Stimulated activated CD4-positive, alpha-beta T cell treated with anti-CD3 and anti-CD28 coated beads, Interleukin-15, amount 100 ng/mL, for 1 hour (primary cell): ENCODE results near the gene ACTMAP.

Source experiments
- DNase-seq, 2 donors: peaks; one replicate each; pipeline ENCODE4 v3.0.0-alpha.2; 2020; ENCODE audit warnings: low read depth in 1 of 2, low spot score in 1 of 2

Gene ACTMAP

DNA sequence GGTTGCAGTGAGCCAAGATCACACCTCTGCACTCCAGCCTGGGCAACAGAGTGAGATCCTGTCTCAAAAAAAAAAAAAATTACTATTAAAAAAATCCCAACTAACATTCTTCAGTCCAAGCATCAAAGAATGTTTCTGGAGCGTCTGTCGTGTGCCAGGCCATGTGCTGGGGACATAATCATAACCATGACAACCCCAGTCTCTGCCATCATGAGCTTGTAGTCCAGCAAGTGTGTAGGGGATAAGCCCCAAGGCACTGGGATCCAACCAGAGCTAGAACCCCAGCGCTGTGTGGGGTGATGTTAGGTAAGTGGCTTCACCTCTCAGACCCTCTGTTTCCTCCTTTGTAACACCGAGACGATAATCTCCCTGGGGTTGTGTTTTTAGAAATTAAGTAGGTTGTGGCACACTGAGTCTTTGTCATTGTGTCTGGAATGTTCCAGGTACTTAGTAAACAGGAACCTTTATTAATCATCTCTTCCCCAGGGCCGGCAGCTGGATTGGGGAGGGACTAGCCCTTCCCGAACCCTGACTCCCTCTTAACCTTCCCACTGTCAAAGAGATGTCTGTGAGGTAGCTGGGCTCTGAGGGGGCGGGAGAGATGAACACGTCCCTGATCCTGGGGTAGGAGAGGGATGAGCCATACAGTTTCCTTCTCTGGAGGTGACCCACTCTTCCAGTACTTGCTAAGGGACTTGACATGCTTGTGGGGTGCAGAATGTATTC lies 28.2 kb downstream of the ACTMAP start:
- no peak for DNase-seq

GRCh38 chr19:40721140-40721486 lies 29.2 kb downstream of the ACTMAP start:
- DNase-seq = no peak

DNA sequence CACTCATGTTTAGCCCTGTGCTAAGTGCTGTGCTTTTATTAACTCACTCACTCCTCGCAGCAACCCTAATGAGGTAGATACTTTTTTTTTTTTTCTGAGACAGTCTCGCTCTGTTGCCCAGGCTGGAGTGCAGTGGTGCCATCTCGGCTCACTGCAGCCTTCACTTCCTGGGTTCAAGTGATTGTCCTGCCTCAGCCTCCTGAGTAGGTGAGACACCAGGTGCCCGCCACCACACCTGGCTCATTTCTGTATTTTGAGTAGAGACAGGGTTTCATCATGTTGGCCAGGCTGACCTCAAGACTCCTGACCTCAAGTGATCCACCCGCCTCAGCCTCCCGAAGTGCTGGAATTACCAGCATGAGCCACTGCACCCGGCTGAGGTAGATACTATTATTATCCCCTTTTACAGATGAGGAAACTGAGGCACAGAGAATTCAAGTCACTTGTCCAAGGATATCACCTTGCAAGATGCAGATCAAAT lies 30.8 kb downstream of the ACTMAP start:
- no peak for DNase-seq

- DNase-seq = no peak
Measured at GRCh38 chr19:40718774-40719391, 31.4 kb downstream of the ACTMAP start.

DNA sequence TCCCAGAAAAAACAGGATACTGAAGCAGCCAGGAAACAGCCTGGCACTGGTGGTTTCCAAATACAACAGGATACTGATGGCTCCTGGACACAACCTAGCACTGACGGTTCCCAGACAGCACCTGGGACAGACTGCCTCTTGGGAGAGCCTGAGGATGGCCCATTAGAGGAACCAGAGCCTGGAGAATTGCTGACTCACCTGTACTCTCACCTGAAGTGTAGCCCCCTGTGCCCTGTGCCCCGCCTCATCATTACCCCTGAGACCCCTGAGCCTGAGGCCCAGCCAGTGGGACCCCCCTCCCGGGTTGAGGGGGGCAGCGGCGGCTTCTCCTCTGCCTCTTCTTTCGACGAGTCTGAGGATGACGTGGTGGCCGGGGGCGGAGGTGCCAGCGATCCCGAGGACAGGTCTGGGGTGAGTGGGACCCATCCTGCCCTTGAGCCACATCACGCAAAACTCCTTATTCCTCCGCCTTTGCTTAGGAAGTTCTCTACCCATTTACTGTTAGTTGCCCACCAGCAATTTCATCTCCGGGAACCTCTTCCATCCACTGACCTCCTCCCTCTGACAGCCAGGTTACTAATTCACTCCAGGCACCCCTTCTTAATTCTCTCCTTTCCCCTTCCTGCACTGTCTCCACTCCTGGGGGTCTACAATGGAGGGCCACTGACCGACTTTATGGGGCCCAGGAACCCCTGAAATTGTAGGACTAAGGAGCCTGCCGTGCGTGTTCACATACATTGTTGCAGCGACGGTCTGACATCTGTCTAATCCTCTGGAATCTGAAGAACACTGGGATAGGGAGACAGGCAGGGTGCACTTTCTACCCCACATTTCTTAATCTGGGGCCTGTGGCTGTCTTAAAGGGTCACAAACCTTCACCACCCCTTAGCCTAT lies 32.1 kb downstream of the ACTMAP start:
- no peak for DNase-seq

- DNase-seq = no peak
Measured at GRCh38 chr19:40717325-40717879, 32.9 kb downstream of the ACTMAP start.

DNA sequence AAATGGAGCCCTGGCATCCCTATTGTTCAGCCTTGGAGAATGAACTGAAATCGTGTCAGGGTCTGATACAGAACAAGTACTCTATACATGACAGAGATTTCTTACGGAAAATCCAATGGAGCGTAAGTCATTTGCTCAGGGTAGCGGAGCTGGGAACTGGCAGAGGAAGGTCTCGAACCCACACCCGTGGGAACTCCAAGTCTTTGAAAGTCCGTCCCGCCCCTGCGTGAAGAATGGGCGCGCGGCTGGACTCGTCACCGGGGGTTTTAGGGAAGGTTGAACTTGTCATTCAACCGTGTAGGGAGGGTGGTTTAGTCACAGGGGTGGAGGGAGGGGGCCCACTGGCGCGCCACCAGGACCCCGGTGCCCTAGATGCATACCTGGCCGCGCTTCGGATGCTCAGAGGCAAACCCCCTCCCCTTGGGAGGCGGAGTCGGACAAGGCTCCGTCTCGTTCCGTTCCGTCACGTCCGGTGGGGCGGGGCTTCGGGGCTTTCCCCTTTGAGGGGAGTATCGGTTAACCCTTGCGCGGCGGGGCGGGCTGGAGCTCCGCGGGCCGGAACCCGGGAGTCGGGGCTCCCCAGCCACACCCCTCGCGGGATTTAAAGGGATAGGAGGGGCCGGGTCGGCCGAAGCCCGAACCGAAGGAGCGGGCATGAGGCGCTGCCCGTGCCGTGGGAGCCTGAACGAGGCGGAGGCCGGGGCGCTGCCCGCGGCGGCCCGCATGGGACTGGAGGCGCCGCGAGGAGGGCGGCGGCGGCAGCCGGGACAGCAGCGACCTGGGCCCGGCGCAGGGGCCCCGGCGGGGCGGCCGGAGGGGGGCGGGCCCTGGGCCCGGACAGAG lies 33.6 kb downstream of the ACTMAP start, which contains the start of the genes COQ8B and ITPKC:
Gene COQ8B, minus strand, starts transcription at position 405 of the 843 bp plus-strand sequence. CDS start 2,254 bp downstream, outside the sequence.
Gene ITPKC, plus strand, starts transcription at position 631 of the 843 bp plus-strand sequence. Its CDS starts 24 bp downstream, at position 655.
- DNase-seq = peak; percentile 99 to 100

DNA sequence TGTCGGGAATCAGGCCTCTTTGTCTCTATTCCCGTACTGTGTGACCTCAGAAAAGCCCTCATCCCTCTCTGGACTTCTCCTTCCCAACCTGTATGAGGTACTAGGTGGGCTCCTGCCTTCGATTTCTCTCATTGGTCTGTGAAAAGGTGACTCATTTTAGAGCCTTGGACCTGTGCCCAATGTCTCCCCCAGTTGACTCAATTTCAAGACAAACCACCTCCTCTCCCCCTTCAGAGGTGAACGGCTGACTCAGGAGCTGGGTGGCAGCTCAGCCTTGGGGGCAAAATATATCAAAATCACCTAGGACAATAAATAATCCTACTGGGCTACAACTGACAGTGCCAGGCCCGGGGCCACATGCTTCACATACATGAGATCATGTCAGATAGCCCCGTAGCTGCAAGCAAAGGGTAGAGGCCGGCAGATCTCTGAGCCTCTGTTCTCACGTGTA lies 34.2 kb downstream of the ACTMAP start:
- DNase-seq = peak; percentile 37 to 40

- peak; percentile 80 to 88 for DNase-seq
Measured at GRCh38 chr19:40714441-40715299, 35.6 kb downstream of the ACTMAP start.

DNA sequence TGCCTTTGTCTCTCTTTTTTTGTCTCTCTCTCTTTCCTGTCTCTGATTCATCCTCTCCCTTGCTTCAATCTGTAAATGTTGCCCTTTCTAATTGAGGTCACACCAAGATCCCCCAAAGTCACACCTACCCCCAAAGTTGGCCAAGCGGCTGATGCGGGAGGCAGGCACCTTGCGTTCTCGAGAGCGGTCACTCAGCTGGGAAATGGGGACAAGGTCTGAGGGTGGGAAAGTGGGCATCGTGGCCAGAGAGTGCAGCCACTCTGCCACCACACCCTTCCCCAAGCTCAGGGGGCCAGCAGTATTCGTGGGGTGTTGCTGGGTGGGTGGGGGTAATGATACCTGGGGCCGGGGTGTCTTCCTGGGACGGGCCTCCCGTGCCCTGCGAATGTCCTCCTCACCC lies 36.3 kb downstream of the ACTMAP start:
- no peak for DNase-seq

DNA sequence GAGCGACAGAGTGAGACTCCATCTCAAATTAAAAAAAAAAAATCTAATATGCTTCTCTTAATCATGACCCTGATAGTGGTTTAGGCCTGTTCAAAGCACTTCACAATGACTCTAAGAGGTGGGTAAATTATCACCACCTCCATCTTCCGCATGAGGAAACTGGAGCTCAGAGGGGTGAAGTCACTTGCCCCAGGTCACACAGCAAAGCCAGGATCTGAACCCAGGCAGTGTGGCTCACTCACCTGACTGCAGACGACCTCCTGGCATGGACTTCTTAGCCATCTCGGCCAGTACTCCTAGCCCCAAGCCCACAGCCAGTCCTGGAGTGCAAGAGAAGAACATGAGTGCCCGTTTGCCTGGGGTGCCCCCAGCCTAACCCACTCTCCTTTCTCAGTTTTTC lies 40.5 kb downstream of the ACTMAP start:
- no peak for DNase-seq

GRCh38 chr19:40707615-40708014 lies 42.7 kb downstream of the ACTMAP start:
- DNase-seq = no peak

DNA sequence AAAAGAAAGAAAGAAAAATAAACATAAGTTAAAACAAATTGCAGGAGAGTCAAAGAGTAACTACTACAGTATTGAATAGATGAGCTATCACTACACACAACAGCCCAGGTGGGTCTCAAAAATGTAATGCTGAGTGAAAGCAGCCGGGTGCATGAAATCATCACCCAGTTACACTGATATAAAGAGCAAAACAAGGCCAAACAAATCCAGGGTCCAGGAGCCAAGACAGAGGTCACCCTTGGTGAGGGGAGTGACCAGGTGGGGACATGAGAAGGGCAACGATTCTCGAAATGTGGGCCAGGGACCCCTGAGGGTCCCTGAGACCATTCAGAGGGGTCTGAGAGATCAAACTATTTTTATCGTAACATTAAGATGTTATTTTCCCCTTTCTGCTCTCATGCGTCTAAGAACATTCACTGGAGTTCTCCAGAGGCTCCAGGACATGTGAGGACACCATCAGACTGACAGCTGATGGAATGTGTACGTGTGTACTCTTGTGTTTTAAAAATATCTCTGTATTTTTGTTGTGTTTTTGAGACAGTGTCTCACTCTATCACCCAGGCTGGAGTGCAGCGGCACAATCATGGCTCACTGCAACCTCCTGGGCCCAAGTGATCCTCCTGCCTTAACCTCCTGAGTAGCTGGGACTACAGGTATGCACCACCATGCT lies 44.2 kb downstream of the ACTMAP start:
- no peak for DNase-seq

DNA sequence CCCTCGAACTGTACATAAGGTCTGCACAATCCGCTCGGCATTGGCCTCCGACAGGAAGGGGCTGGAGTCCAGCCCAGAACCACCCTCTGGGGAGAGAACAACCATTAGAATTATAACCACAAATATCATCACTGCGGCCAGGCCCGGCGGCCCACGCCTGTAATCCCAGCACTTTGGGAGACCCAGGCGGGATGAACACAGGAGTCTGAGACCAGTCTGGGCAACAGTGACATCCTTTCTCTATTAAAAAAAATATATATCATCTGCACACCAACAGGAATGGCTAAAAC lies 45.0 kb downstream of the ACTMAP start:
- DNase-seq = no peak

DNA sequence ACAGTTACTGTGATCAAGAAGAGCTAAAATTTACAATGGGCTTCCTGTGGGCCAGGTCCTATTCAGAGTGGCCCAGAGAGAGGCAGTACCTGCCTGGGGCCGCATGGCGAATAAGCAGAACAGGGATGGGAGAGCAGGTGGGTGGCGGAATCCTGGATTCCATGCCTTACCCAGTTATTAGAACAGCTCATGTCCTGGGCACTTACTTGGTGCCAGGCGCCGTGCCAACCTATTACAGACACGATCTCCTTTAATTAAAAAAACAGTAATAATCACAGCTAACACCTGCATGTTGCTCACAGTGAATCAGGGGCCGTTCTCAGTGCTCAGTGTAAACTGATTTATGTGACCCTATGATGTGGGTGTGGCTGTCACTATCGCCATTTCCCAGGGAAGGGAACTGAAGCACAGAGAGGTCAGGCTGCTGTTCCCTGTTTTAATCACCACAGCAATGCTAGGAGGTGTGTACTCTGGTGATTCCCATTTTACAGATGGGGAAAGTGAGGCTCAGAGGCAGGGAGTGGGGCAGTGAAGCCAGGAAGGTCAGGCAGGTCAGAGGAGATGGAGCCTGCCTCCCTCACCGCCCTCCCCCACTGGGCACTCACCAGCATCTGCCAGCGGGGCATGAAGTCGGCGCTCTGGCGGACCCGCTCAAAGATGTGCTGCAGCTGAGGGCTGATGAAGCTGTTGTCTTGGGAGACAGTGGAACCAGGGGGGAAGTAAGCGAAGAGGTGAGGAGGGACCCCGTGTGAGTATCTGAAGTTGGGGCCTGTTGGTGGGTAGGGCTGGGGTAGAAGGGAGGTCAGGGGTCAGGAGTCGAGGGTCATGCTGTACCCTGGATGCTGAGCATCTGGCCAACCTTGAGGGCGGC lies 45.6 kb downstream of the ACTMAP start:
- no peak for DNase-seq

DNA sequence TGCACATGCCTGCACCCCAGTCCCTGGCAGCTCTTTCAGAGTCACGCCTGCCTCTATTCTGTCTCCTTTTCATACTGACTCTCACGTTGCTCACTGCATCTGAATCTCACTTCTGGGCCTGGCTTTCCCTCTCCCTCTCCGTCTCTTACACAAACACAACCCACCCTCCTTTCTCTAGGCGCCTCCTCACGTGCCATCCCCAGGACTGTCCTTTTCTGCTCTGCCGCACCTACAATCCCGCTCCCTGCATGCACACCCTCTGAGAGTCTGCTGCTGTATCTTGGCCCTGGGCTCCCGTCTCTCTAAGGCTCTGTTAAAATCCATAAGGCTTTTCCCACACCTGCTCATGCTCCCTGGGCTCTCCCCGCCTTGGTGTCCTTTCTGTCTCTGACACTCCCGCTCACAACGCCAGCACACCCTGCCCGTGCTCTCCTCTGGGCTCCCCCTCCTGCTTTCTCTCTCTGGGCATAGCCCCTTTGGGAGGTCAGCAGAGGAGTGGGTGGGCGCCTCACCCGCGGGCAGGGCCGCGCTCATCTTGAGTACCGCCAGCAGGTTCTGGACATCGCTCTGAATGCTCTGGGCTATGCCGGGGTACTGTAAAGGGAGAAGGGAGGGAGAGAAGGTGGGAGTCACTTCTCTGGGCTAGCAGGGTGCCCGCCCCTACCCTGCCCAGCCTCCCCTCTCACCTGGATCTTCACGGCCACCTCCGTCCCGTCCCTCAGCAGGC lies 47.1 kb downstream of the ACTMAP start:
- DNase-seq = no peak

DNA sequence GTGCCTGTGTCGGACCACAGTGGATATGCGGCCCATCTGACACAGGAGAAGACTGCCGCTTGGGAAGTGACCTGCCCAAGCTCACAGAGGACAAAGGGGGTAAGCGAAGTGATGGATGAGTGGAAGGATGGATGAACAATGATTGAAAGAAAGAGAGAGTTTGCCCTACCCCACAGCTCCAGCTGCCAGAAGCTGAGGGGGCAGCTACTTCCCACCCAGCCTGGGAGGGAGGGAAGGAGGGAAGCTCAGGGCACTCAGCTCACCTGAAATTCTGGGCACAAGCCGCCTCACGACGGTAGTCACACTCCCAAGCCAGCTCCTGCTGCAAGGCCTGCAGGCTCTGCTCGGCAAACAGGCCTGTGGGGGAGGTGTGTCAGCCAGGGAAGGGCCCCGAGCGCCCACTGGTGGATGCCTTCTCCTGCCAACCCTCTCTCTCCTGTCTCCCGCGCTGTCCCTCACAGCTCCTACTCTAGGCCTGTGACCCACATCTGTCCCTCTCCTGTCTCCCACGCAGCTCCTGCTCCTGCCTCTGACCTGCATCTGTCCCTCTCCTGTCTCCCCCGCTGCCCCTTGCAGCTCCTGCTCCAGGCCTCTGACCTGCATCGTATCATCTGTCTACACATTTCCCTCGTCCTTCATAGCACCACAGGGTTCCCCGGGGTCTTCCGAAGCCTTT lies 47.8 kb downstream of the ACTMAP start:
- DNase-seq = no peak
